ENCODE results near the gene HMGN4. TPM values are rescaled to one million over a fixed set of nuclear protein-coding genes. Genes with fewer than 3 reads are reported as not detected.

The HMGN4 gene
- total and polyA plus RNA-seq, 9 of the 15 experiments (the other 6 are each of a cell fraction or from before 2014, with no cell fraction given): 35.4 to 134 (median 94.1) TPM

DNA sequence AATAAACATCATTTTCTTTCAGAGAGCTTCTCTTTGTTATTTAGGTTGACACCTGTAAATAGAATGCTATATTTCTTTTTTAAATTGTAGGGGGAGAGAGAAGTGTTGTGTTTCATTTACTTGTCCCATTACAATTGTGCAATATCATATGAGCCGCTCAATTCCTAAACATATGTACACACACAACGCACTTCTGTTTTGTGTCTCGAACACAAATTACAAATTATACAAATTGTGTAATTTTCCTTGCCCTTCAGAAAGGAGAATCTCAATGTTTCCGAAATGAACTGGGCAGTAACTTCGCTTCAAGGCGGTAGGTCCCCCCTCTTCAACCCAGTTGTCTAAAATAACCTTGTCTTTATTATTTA is 55.9 kb downstream of the HMGN4 start:
- ChIA-PET CTCF (ENCODE audit: low intra/inter-chr PET ratio) (interaction anchor here (1.7 to 3.6 kb wide), 2 partner anchors 22 to 419 kb away, joined by 6 to 22 read pairs; no protein-coding TSS in a partner anchor), POLR2A (interaction anchor here (0.5 to 7.6 kb wide), 19 partner anchors 20 to 553 kb away, joined by 3 to 141 read pairs (median 4); a partner anchor contains a TSS)
- Histone ChIP-seq H3K9me1 (ENCODE audit: control insufficient read depth, insufficient read depth, low read length) (no peaks in the 10 kb centered on the region), H3K27me3 (ENCODE audit: control insufficient read depth in 2 of 2, insufficient read depth in 2 of 2, low read length in 2 of 2) (no peaks in the 10 kb centered on the region), H3K36me3 (ENCODE audit: control insufficient read depth, insufficient read depth, low read length) (peaks cover 13% of the 10 kb centered on the region), H3K79me2 (ENCODE audit: control insufficient read depth, insufficient read depth, low read length) (peaks cover 22% of the 10 kb centered on the region), H3K4me2 (ENCODE audit: insufficient read depth, low read length) (peak overlapping the region; percentile 79), H3K27ac (ENCODE audit: extremely low read depth, low read depth, low read length) (peak overlapping the region; percentile 52), H2AFZ (ENCODE audit: low read depth, low read length) (peak overlapping the region; percentile 89), H3K4me3 (peak overlapping the region; percentile 91), H3K4me1 (replicated peaks in 1 of 2; ENCODE audit: control insufficient read depth in 2 of 2, insufficient read depth in 2 of 2, low read length in 2 of 2) (peaks cover 16 to 19% of the 10 kb centered on the region in 2 experiments; a peak in 4 of 5 replicates), H3K9me3 (replicated peaks; ENCODE audit: control insufficient read depth, insufficient read depth, low read depth, low read length) (no peaks in the 10 kb centered on the region), H4K20me1 (replicated peaks; ENCODE audit: control insufficient read depth, insufficient read depth, low read length) (no peaks in the 10 kb centered on the region), H3K9ac (ENCODE audit: insufficient read depth in 1 of 2, low read depth in 2 of 2, low read length in 2 of 2) (peak overlapping the region in 1 of 2 experiments; percentile 94; a peak in 3 of 4 replicates)
- DNase-seq (ENCODE audit: extremely low read depth in 1 of 4, low spot score in 3 of 4) (peak in 2 of 4 experiments; percentile 43 to 44), ATAC-seq (no peak), FAIRE-seq (peak; percentile 49)
- in situ Hi-C loops (cut with MboI) (loop anchor here (10.0 kb wide), 1 partner anchor 529 kb away; no protein-coding TSS in a partner anchor), intact Hi-C loops (cut with micrococcal nuclease) (loop anchor here (2.0 kb wide), 2 partner anchors 73 to 419 kb away; no protein-coding TSS in a partner anchor)
- 7% methylated on average over 6 of the region's 6 CpGs for WGBS (ENCODE audit: insufficient coverage, low coverage, missing lambda C conversion rate)
- BruUV-seq (replicated peaks): no TSS peak
- TF ChIP-seq CEBPG (CRISPR knock-in tag; IDR thresholded peaks at IDR 0.05): no peak
- peak; percentile 82 to 88 for TF ChIP-seq CEBPG (tag; conservative IDR thresholded peaks at IDR 0.05 in 1 of 2, IDR thresholded peaks at IDR 0.05 in 1 of 2)
- TF ChIP-seq ZNF24 (IDR thresholded peaks at IDR 0.05): no peak
- TF ChIP-seq TCF3 (CRISPR knock-in tag; IDR thresholded peaks at IDR 0.05): no peak
- TF ChIP-seq, protein P1, sequence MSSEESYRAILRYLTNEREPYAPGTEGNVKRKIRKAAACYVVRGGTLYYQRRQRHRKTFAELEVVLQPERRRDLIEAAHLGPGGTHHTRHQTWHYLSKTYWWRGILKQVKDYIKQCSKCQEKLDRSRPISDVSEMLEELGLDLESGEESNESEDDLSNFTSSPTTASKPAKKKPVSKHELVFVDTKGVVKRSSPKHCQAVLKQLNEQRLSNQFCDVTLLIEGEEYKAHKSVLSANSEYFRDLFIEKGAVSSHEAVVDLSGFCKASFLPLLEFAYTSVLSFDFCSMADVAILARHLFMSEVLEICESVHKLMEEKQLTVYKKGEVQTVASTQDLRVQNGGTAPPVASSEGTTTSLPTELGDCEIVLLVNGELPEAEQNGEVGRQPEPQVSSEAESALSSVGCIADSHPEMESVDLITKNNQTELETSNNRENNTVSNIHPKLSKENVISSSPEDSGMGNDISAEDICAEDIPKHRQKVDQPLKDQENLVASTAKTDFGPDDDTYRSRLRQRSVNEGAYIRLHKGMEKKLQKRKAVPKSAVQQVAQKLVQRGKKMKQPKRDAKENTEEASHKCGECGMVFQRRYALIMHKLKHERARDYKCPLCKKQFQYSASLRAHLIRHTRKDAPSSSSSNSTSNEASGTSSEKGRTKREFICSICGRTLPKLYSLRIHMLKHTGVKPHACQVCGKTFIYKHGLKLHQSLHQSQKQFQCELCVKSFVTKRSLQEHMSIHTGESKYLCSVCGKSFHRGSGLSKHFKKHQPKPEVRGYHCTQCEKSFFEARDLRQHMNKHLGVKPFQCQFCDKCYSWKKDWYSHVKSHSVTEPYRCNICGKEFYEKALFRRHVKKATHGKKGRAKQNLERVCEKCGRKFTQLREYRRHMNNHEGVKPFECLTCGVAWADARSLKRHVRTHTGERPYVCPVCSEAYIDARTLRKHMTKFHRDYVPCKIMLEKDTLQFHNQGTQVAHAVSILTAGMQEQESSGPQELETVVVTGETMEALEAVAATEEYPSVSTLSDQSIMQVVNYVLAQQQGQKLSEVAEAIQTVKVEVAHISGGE (CRISPR knock-in tag; IDR thresholded peaks at IDR 0.05): peak in 1 of 3 experiments; percentile 10; a peak in 1 of 6 replicates
- TF ChIP-seq ETV1 (tag; conservative IDR thresholded peaks at IDR 0.05; ENCODE audit: low read depth): no peak
- TF ChIP-seq RBM39 (optimal IDR thresholded peaks at IDR 0.05; ENCODE audit: low read depth, low read length): no peak
- no peak for TF ChIP-seq SP2 (IDR thresholded peaks at IDR 0.05; ENCODE audit: extremely low read depth, low read depth, low read length, poor library complexity, severe bottlenecking)
- no peak for TF ChIP-seq NR2C2 (CRISPR knock-in tag; IDR thresholded peaks at IDR 0.05)
- TF ChIP-seq NR2C2 (tag; IDR thresholded peaks at IDR 0.05): 0 out of 2 replicates have a peak, but pooled peaks have one; percentile 9
- TF ChIP-seq ZNF175 (CRISPR knock-in tag; IDR thresholded peaks at IDR 0.05; ENCODE audit: low read depth): no peak
- TF ChIP-seq, protein P2, sequence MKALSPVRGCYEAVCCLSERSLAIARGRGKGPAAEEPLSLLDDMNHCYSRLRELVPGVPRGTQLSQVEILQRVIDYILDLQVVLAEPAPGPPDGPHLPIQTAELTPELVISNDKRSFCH (CRISPR knock-in tag; IDR thresholded peaks at IDR 0.05): 0 out of 2 replicates have a peak, but pooled peaks have one; percentile 43
- TF ChIP-seq, protein P2 (tag; IDR thresholded peaks at IDR 0.05): no peak
- no peak for TF ChIP-seq SREBF1 (IDR thresholded peaks at IDR 0.05; ENCODE audit: borderline replicate concordance, low read depth, low read length)
- TF ChIP-seq CBX3 (IDR thresholded peaks at IDR 0.05; ENCODE audit: borderline replicate concordance in 1 of 2, low read length in 2 of 2): 0 out of 3 replicates have a peak, but pooled peaks of 1 of the 2 experiments have one; percentile 2
- TF ChIP-seq MIER1 (IDR thresholded peaks at IDR 0.05; ENCODE audit: low read depth): 0 out of 2 replicates have a peak, but pooled peaks have one; percentile 2
- TF ChIP-seq YBX1 (IDR thresholded peaks at IDR 0.05): no peak

All from K562 (cell line).